Gastroesophageal sphincter (tissue), 3 donors: ENCODE data around the gene PRDM1.

Experiments
- EP300 ChIP-seq: sonication (generic); formaldehyde crosslinking; IDR thresholded peaks from one replicate; pipeline ENCODE4 v1.6.1; 2017; ENCODE audit warnings: antibody characterized with exemption, mild to moderate bottlenecking
- POLR2A ChIP-seq, 2 donors: fragments of 450-650 bp; IDR thresholded peaks; one replicate each; pipeline ENCODE4 v1.6.1; 2017; ENCODE audit warnings: antibody characterized with exemption in 2 of 2, mild to moderate bottlenecking in 2 of 2, moderate library complexity in 1 of 2
- POLR2AphosphoS5 ChIP-seq: sonication (generic); formaldehyde crosslinking; IDR thresholded peaks from one replicate; pipeline ENCODE4 v1.6.1; 2017; ENCODE audit warnings: antibody characterized with exemption
- TF ChIP-seq, protein P1 (sequence below), 4 experiments: fragments of 200-600 bp in 2 of 4; fragments of 450-650 bp in 2 of 4; sonication (generic) in 1 of 4; IDR thresholded peaks; one replicate each; pipeline ENCODE4 v1.5.1; 2017 to 2019; ENCODE audit warnings: antibody characterized with exemption in 4 of 4, mild to moderate bottlenecking in 2 of 4, moderate library complexity in 2 of 4

DNA sequence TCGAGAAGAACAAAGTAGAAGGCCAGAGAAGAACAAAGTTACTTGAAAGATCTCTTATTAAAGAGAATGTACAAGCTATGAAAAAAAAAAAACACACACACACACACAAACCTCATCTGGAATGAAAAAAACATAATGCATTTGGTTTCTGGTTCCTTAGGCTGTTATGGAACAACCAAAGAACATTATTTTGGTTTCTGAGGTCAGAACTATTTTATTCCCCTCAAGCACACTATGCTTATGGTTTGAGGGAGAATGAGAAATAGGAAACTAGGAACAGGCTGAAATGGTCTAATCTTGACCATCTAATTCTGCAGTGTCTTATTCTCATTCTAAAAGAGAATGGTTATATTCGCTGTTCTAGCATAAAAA lies 8.8 kb downstream of the PRDM1 start:
- TF ChIP-seq POLR2AphosphoS5 (no peak), POLR2A (IDR thresholded peaks at IDR 0.05) (no peak), EP300 (no peak)
- TF ChIP-seq, protein P1, sequence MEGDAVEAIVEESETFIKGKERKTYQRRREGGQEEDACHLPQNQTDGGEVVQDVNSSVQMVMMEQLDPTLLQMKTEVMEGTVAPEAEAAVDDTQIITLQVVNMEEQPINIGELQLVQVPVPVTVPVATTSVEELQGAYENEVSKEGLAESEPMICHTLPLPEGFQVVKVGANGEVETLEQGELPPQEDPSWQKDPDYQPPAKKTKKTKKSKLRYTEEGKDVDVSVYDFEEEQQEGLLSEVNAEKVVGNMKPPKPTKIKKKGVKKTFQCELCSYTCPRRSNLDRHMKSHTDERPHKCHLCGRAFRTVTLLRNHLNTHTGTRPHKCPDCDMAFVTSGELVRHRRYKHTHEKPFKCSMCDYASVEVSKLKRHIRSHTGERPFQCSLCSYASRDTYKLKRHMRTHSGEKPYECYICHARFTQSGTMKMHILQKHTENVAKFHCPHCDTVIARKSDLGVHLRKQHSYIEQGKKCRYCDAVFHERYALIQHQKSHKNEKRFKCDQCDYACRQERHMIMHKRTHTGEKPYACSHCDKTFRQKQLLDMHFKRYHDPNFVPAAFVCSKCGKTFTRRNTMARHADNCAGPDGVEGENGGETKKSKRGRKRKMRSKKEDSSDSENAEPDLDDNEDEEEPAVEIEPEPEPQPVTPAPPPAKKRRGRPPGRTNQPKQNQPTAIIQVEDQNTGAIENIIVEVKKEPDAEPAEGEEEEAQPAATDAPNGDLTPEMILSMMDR (IDR thresholded peaks at IDR 0.05) = no peak
